ENCODE data around the gene TMEM196.

GRCh38 chr7:19707240-19707639, 66.2 kb downstream of the TMEM196 start:
- TF ChIP-seq CTCF (IDR thresholded peaks at IDR 0.05; ENCODE audit: low read depth, low read length) (no peak), EZH2phosphoT487 (IDR thresholded peaks at IDR 0.05; ENCODE audit: low read depth) (no peak)

Data from OCI-LY3 (cell line).